Umbilical cord (tissue), 2 donors: ENCODE data around the gene BCAP31. TPM values are rescaled to one million over a fixed set of nuclear protein-coding genes. Genes with fewer than 3 reads are reported as not detected.

Source experiments
- DNase-seq: peaks from one replicate; pipeline ENCODE4 v3.0.0-alpha.2; 2015; ENCODE audit warnings: low spot score
- total RNA-seq: library from RNA; depleted of rRNA; stranded (reverse); fragments of >200 nt; gene quantifications from one replicate; pipeline ENCODE4 v1.2.3, GENCODE V29; 2014; ENCODE audit warnings: low replicate concordance; ENCODE audit not compliant: insufficient read depth

The BCAP31 gene
- total RNA-seq, 1 donor from 2014 or later, result 58.5 TPM

GRCh38 chrX:153650959-153651358 lies 73.2 kb downstream of the BCAP31 start:
- no peak for DNase-seq

Other genes with a start within 250 kb of the BCAP31 start
- gene BGN, start 229.4 kb downstream of the BCAP31 start, total RNA-seq, result 90.8 TPM
- gene ATP2B3, start 206.7 kb downstream of the BCAP31 start, total RNA-seq, result 0.48 TPM
- 23.8 TPM for gene CCNQ, start 125.2 kb downstream of the BCAP31 start, total RNA-seq
- gene DUSP9, start 77.2 kb downstream of the BCAP31 start, total RNA-seq, result 6.3 TPM
- gene PNCK, start 50.6 kb downstream of the BCAP31 start, total RNA-seq, result 24.1 TPM
- 27.0 TPM for gene SLC6A8, start 36.5 kb downstream of the BCAP31 start, total RNA-seq
- 15.6 TPM for gene ABCD1, start 469 bp upstream of the BCAP31 start, total RNA-seq
- gene PLXNB3, start 39.9 kb upstream of the BCAP31 start, total RNA-seq, result 23.6 TPM
- not detected for gene SRPK3, start 56.7 kb upstream of the BCAP31 start, total RNA-seq
- gene IDH3G, start 70.0 kb upstream of the BCAP31 start, total RNA-seq, result 17.1 TPM
- gene SSR4, start 70.3 kb upstream of the BCAP31 start, total RNA-seq, result 135 TPM
- gene PDZD4, start 106.2 kb upstream of the BCAP31 start, total RNA-seq, result 7.7 TPM
- 18.8 TPM for gene L1CAM, start 161.8 kb upstream of the BCAP31 start, total RNA-seq
- gene AVPR2, start 180.3 kb upstream of the BCAP31 start, total RNA-seq, result 3.1 TPM
- 49.4 TPM for gene ARHGAP4, start 201.9 kb upstream of the BCAP31 start, total RNA-seq
- 4.1 TPM for gene NAA10, start 210.7 kb upstream of the BCAP31 start, total RNA-seq
- gene RENBP, start 220.3 kb upstream of the BCAP31 start, total RNA-seq, result 11.1 TPM
- 7.2 TPM for gene HCFC1, start 247.4 kb upstream of the BCAP31 start, total RNA-seq
- gene TMEM187, start 248.4 kb upstream of the BCAP31 start, total RNA-seq, result 140 TPM